NB4 (cell line): ENCODE data around the gene NFKB1.

Source experiments
- DNase-seq: peaks from one replicate; pipeline ENCODE4 v3.0.0; 2010; ENCODE audit warnings: low read depth
- H3K4me3 ChIP-seq: one replicate; pipeline ENCODE4 v1.5.1; 2011; ENCODE audit warnings: mild to moderate bottlenecking, low read depth, low read length, moderate library complexity
- CTCF ChIP-seq: IDR thresholded peaks from one replicate; pipeline ENCODE4 v1.5.1; 2012; ENCODE audit warnings: low read depth, low read length
- MAX ChIP-seq: IDR thresholded peaks from 2 replicates; pipeline ENCODE4 v1.6.1; 2011; ENCODE audit warnings: low read depth, low read length
- MYC ChIP-seq: IDR thresholded peaks from 2 replicates; pipeline ENCODE4 v1.6.1; 2011; ENCODE audit warnings: low read depth, low read length
- POLR2A ChIP-seq: IDR thresholded peaks from 2 replicates; pipeline ENCODE4 v1.6.1; 2011; ENCODE audit warnings: mild to moderate bottlenecking; ENCODE audit not compliant: insufficient read length; ENCODE audit errors: extremely low read depth

NFKB1 gene

GRCh38 chr4:102665527-102665926 is 164.4 kb downstream of the NFKB1 start:
- no peak for TF ChIP-seq MYC
- no peak for TF ChIP-seq CTCF
- TF ChIP-seq POLR2A, result no peak
- TF ChIP-seq MAX, result no peak
- H3K4me3 ChIP-seq, result no peak overlapping the region
- DNase-seq, result no peak
